RWPE2 (cell line): ENCODE measurements around the gene LILRA5.

Experiments used
- ATAC-seq: fragments of 200-7000 bp; cut with Tn5 transposase; 3 replicates; pipeline ENCODE4 v1.9.1; 2021; ENCODE audit warnings: low read depth
- DNase-seq: peaks from one replicate; pipeline ENCODE4 v3.0.0-alpha.2; 2020; ENCODE audit warnings: low spot score
- H3K27ac ChIP-seq: fragments of 450-650 bp; 2 replicates; pipeline ENCODE4 v1.5.1; 2017; ENCODE audit warnings: mild to moderate bottlenecking; ENCODE audit not compliant: poor library complexity, severe bottlenecking
- H3K27me3 ChIP-seq: fragments of 250-450 bp; sonication (Bioruptor Pico); 2 replicates; pipeline ENCODE4 v1.5.1; 2021; ENCODE audit warnings: mild to moderate bottlenecking, moderate library complexity; ENCODE audit not compliant: insufficient read depth, poor library complexity, severe bottlenecking
- H3K36me3 ChIP-seq: fragments of 250-450 bp; sonication (Bioruptor Pico); 2 replicates; pipeline ENCODE4 v1.5.1; 2020; ENCODE audit warnings: low read depth, mild to moderate bottlenecking, moderate library complexity
- H3K4me1 ChIP-seq: fragments of 250-450 bp; sonication (Bioruptor Pico); 2 replicates; pipeline ENCODE4 v1.5.1; 2021; ENCODE audit warnings: mild to moderate bottlenecking, moderate library complexity; ENCODE audit not compliant: insufficient read depth, poor library complexity, severe bottlenecking
- H3K4me3 ChIP-seq: fragments of 250-450 bp; sonication (Bioruptor Pico); 2 replicates; pipeline ENCODE4 v1.5.1; 2021; ENCODE audit warnings: mild to moderate bottlenecking, moderate library complexity; ENCODE audit not compliant: severe bottlenecking
- H3K9me3 ChIP-seq: fragments of 250-450 bp; sonication (Bioruptor Pico); 2 replicates; pipeline ENCODE4 v1.5.1; 2021; ENCODE audit warnings: mild to moderate bottlenecking, moderate library complexity; ENCODE audit not compliant: severe bottlenecking
- TF ChIP-seq, protein P1 (sequence below): fragments of 450-650 bp; IDR thresholded peaks from one replicate; pipeline ENCODE4 v1.5.1; 2017; ENCODE audit warnings: mild to moderate bottlenecking, moderate library complexity; ENCODE audit not compliant: poor library complexity, severe bottlenecking

Gene LILRA5

DNA sequence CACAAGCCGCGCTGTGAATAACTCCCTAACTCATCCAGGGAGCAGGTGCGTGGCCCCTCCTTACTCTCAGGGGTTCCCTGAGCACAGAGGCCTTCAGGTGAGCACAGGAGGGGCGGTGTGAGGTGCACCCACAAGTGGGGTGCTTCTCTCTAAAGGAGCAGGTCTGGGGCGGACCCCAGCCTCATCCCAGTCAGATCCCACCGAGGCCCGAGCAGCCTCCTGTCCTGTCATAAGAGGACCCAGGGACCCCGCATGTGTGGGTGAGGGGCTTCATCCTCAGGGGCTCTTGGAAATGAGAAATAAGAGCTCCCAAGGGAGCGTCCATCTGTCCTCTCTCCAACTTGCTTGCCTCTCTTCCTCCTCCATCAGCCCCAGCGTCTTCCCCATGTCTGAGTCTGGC, 3.0 kb upstream of the LILRA5 start:
- no peaks in the 10 kb centered on the region for H3K36me3 ChIP-seq
- H3K9me3 ChIP-seq = no peaks in the 10 kb centered on the region
- ATAC-seq = no peak
- H3K4me3 ChIP-seq = no peak overlapping the region
- no peak for DNase-seq
- H3K27ac ChIP-seq = no peak overlapping the region
- H3K27me3 ChIP-seq = peaks cover 7% of the 10 kb centered on the region
- TF ChIP-seq, protein P1, sequence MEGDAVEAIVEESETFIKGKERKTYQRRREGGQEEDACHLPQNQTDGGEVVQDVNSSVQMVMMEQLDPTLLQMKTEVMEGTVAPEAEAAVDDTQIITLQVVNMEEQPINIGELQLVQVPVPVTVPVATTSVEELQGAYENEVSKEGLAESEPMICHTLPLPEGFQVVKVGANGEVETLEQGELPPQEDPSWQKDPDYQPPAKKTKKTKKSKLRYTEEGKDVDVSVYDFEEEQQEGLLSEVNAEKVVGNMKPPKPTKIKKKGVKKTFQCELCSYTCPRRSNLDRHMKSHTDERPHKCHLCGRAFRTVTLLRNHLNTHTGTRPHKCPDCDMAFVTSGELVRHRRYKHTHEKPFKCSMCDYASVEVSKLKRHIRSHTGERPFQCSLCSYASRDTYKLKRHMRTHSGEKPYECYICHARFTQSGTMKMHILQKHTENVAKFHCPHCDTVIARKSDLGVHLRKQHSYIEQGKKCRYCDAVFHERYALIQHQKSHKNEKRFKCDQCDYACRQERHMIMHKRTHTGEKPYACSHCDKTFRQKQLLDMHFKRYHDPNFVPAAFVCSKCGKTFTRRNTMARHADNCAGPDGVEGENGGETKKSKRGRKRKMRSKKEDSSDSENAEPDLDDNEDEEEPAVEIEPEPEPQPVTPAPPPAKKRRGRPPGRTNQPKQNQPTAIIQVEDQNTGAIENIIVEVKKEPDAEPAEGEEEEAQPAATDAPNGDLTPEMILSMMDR = no peak
- no peaks in the 10 kb centered on the region for H3K4me1 ChIP-seq

DNA sequence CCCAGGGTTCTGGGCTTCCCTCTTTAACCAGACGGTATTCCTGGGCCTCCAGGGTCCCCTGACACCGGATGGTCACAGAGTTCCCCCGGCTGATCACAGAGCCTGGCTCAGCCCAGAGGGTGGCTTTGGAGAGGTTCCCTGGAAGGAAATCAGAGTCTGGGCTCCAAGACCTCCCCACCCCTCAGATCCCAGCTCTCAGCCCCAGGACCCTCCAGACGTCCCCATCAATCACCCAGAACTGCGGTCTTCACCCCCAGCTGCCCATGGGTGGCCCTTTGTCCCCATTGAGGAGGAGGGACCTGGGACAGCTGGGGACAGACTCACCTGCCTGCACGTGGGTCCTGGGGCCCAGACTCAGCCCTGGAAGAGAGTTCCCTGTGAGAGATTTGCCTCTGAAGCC, 955 bp downstream of the LILRA5 start:
- no peak for DNase-seq
- Histone ChIP-seq H3K36me3 (no peaks in the 10 kb centered on the region), H3K9me3 (no peaks in the 10 kb centered on the region), H3K27me3 (peaks cover 7% of the 10 kb centered on the region), H3K4me3 (no peak overlapping the region), H3K4me1 (no peaks in the 10 kb centered on the region), H3K27ac (no peak overlapping the region)
- TF ChIP-seq, protein P1 = no peak
- no peak for ATAC-seq

DNA sequence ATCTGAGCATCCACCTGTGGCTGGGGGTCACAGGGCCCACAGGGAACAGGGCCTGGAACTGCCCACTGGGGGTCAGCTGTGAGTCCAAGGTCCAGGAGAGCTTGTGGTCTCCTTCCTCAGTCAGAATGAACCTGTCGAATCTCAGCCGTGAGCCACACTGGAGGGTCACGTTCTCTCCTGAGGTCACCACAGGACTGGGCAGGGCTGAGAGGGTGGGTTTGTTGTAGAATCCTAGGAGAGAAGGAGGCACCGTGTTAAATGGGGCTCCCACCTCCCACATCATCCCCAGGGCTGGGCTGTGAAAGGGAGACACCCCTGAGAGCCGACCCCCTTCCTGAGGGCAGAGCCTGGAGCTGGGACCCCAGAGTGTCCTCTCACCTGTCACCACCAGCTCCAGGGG, 1.5 kb downstream of the LILRA5 start:
- DNase-seq (no peak), ATAC-seq (no peak)
- H3K27me3 ChIP-seq = peaks cover 7% of the 10 kb centered on the region
- H3K36me3 ChIP-seq = no peaks in the 10 kb centered on the region
- H3K27ac ChIP-seq = no peak overlapping the region
- TF ChIP-seq, protein P1 = no peak
- no peaks in the 10 kb centered on the region for H3K9me3 ChIP-seq
- H3K4me3 ChIP-seq = no peak overlapping the region
- no peaks in the 10 kb centered on the region for H3K4me1 ChIP-seq

DNA sequence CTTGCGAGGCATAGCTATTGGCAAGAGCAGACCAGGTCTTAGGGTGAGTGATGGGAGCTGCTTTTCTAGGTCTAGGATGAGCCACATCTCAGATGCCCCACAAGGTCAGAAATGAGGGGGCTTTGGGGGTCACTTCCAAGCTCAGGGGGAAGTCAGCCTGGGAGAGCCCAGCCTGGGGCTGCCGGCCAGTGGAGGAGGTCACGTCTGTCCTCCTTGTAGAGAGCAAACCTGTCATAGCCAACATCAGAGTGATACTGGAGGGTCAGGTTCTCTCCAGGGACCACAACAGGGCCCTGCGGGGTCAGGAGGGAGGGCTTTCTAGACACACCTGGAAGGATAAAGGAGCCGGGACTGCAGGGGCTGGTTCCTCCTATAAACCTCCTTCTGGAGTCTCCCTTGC, 2.4 kb downstream of the LILRA5 start:
- Histone ChIP-seq H3K27me3 (peaks cover 7% of the 10 kb centered on the region), H3K4me3 (no peak overlapping the region), H3K27ac (no peak overlapping the region), H3K9me3 (no peaks in the 10 kb centered on the region), H3K36me3 (no peaks in the 10 kb centered on the region), H3K4me1 (no peaks in the 10 kb centered on the region)
- DNase-seq (no peak), ATAC-seq (no peak)
- TF ChIP-seq, protein P1 = no peak

DNA sequence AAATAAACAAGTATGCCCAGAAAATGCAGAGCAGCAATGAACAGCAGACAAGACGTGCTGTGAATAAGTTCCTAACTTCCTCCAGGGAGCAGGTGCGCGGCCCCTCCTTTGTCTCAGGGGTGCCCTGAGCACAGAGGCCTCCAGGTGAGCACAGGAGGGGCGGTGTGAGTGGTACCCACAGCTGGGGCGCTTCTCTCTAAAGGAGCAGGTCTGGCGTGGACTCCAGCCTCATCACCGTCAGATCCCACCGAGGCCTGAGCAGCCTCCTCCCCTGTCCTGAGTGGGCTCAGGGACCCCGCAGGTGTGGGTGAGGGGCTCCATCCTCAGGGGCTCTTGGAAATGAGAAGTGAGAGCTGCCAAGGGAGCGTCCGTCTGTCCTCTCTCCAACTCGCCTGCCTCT, 3.2 kb downstream of the LILRA5 start:
- no peaks in the 10 kb centered on the region for H3K9me3 ChIP-seq
- H3K27me3 ChIP-seq = peaks cover 6% of the 10 kb centered on the region
- H3K4me1 ChIP-seq = no peaks in the 10 kb centered on the region
- TF ChIP-seq, protein P1 = no peak
- H3K4me3 ChIP-seq = no peak overlapping the region
- DNase-seq (no peak), ATAC-seq (no peak)
- no peak overlapping the region for H3K27ac ChIP-seq
- H3K36me3 ChIP-seq = no peaks in the 10 kb centered on the region
